Heart left ventricle (tissue), 16 donors: ENCODE data around the gene SLAMF8. TPM values are rescaled to one million over a fixed set of nuclear protein-coding genes. Genes with fewer than 3 reads are reported as not detected.
A peak's percentile ranks its signal among the peaks of the same experiment; 100 is the strongest.

Source experiments
- ATAC-seq, 4 donors: fragments of 200-7000 bp; cut with Tn5 transposase; one replicate each; pipeline ENCODE4 v1.9.1; 2020 to 2022; ENCODE audit warnings: moderate library complexity in 4 of 4, mild to moderate bottlenecking in 3 of 4, moderate number of reproducible peaks in 1 of 4
- DNase-seq, 5 donors: peaks; one replicate each; pipeline ENCODE4 v3.0.0-alpha.2; 2020
- H3K27ac ChIP-seq, 12 donors: fragments of 200-600 bp; sonication (generic) in 4 of 12; one replicate each; pipeline versions ENCODE4 v1.5.0 to v1.8.0; 2016 to 2022; ENCODE audit warnings: mild to moderate bottlenecking in 2 of 12
- H3K27me3 ChIP-seq, 9 donors: fragments of 200-600 bp; sonication (generic) in 2 of 9; one replicate each; pipeline versions ENCODE4 v1.5.1 to v1.8.0; 2016 to 2022; ENCODE audit warnings: mild to moderate bottlenecking in 3 of 9
- H3K36me3 ChIP-seq, 9 donors: fragments of 200-600 bp; sonication (generic) in 2 of 9; one replicate each; pipeline versions ENCODE4 v1.5.0 to v1.8.0; 2018 to 2022; ENCODE audit warnings: mild to moderate bottlenecking in 2 of 9
- H3K4me1 ChIP-seq, 12 donors: fragments of 200-600 bp; sonication (generic) in 4 of 12; one replicate each; pipeline versions ENCODE4 v1.5.0 to v1.8.0; 2016 to 2022; ENCODE audit warnings: mild to moderate bottlenecking in 3 of 12
- H3K4me3 ChIP-seq, 12 donors: fragments of 200-600 bp; sonication (generic) in 4 of 12; one replicate each; pipeline versions ENCODE4 v1.5.0 to v1.8.0; 2017 to 2022; ENCODE audit warnings: mild to moderate bottlenecking in 9 of 12, moderate library complexity in 4 of 12
- H3K9me3 ChIP-seq, 12 donors: fragments of 200-600 bp; sonication (generic) in 4 of 12; one replicate each; pipeline versions ENCODE4 v1.5.0 to v1.8.0; 2016 to 2022; ENCODE audit warnings: mild to moderate bottlenecking in 1 of 12
- CTCF ChIP-seq, 12 donors: fragments of 200-600 bp; sonication (generic) in 4 of 12; IDR thresholded peaks; one replicate each; pipeline versions ENCODE4 v1.5.0 to v1.8.0; 2018 to 2022; ENCODE audit warnings: antibody characterized with exemption in 12 of 12, mild to moderate bottlenecking in 5 of 12
- POLR2A ChIP-seq, 2 donors: fragments of 450-650 bp; IDR thresholded peaks; one replicate each; pipeline ENCODE4 v1.6.1; 2017; ENCODE audit warnings: antibody characterized with exemption in 2 of 2, mild to moderate bottlenecking in 2 of 2, moderate library complexity in 2 of 2
- WGBS, 4 donors: extraction: QIAGEN DNeasy Blood & Tissue Kit in 2 of 4; methylation state at CpG; one replicate each; pipeline versions ENCODE4 v1.1.5 to v1.1.7; 2013 to 2018; 5-methylcytosine and 5-hydroxymethylcytosine counted together
- intact Hi-C, 10 donors: fragments of 100-400 bp; cut with DNase I; formaldehyde crosslinking; loops; one replicate each; pipeline versions ENCODE4 v1.11.1 to v1.14.2; 2022
- polyA plus RNA-seq, 2 donors: library from polyadenylated mRNA; stranded (reverse); fragments of 200-250 nt; gene quantifications; one replicate each; pipeline ENCODE4 v1.2.3, GENCODE V29; 2013
- total RNA-seq, 9 donors: library from RNA; depleted of rRNA in 2 of 9; stranded (reverse); fragments of >200 nt in 2 of 9; fragmentation: NEBNext Ultra II Directional in 3 of 9; extraction: Animal tissue kit (Norgen Biotek cat#: 25700) in 3 of 9; gene quantifications; one replicate each; pipeline versions ENCODE4 v1.1.0 to v1.2.4, GENCODE V29; 2016 to 2023
- donor health status: ischemic (EF 13 %, LVEDD 7.1; RV severe dilation, severe dysfunction).
- donor health status: healthy with polysubstance abuse.
- donor health status: DM: no; HTN: yes; CAD: no.
- donor health status: DM: no; HTN: no; CAD: no.
- donor health status: ischemic (EF 25% LVEDD 6.9; RV normal size, moderate dysfunction).
- donor health status: ischemic (EF 25% LVEDD 5.7; RV mildly dilated, moderate dysfunction).
- donor health status: healthy.
- donor health status: DM: yes; HTN: yes; CAD: no.
- donor health status: ischemic (EF 35%, LVEDD 5.7; RV mildly dilated, moderate dysfunction).
- donor health status: nonischemic (EF 11% LVEDD 7.7; RV severe dilation, severe dysfunction).
- donor health status: DM: yes; HTN: yes; CAD: no.
- donor health status: PGD.
- donor health status: ischemic (EF 29% LVEDD 5.4; RV normal size, mild dysfunction).
- donor health status: nonischemic (EF 23%, LVEDD 6.1; RV moderate dilation, normal function).

SLAMF8 gene
- total and polyA plus RNA-seq, 11 donors: 0.50 to 44.9 (median 1.5) TPM

DNA sequence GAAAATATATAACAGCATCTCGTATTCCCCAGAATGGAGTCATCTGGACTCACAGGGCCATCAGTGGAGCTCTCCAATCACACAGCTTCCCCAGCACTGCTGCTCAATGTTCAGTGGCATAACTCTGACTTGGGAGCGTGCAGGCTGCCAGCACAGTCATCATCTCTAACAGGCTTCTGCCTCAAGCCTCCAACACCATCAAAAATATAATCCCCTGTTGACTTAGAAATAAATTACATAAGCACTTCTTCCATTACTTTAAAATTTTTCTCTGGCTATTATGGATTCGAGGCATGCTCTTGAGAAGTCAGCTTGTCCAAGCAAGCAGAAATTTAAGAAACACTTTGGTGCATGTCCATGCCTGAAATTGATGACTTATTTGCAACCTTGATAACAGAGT lies 39.7 kb upstream of the SLAMF8 start:
- no peaks in the 10 kb centered on the region for H3K9me3 ChIP-seq
- ATAC-seq (no peak), DNase-seq (no peak)
- H3K36me3 ChIP-seq: no peaks in the 10 kb centered on the region
- 63 to 72% (median 66%) methylated on average over 3 of the region's 3 CpGs for WGBS, 4 donors
- no peak for TF ChIP-seq CTCF (IDR thresholded peaks at IDR 0.05)
- TF ChIP-seq POLR2A (IDR thresholded peaks at IDR 0.05): no peak
- H3K27me3 ChIP-seq: peaks cover 0 to 7% (median 0%) of the 10 kb centered on the region in 9 donors
- intact Hi-C loops: loop anchor here in 1 of 10 donors (10.0 kb wide), 1 partner anchor 218 kb away; no protein-coding TSS in a partner anchor
- peaks cover 0 to 3% (median 0%) of the 10 kb centered on the region in 12 donors for H3K4me1 ChIP-seq
- H3K4me3 ChIP-seq: no peak overlapping the region
- no peak overlapping the region for H3K27ac ChIP-seq

DNA sequence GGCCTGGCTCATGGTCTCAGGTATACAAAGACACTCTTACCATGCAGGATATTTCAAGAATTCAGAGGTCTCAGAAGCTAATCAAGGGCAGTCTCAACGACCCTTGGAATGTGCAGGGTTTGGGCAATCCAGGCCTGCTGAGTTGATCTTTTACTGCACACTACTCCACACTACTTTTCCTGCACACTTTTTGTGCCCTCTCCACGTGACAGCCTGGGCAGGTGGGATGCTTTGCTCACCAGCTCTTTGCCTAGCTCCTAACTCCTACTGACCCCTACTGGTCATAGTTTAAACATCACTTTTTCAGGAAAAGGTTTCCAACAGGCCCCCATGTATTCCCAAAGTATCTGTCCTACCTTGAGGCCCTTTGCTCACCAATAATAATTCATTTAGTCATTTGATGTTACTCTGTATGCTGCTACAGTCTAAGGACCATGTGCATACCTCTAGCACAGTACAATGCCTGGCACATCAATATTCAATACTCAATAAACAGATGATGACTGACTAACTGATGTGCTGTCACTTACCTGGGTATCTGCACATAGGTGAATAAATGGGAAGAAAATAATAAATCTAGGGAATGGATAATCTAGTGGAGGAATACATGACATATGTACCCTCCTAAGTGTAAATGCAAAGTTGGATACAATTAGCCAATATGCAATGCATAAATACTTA lies 36.3 kb upstream of the SLAMF8 start:
- no peak overlapping the region for H3K27ac ChIP-seq
- 8 to 18% (median 13%) methylated on average over 2 of the region's 2 CpGs for WGBS, 4 donors
- intact Hi-C loops: loop anchor here in 2 of 10 donors (10.0 kb wide), 3 partner anchors 214 to 626 kb away; no protein-coding TSS in a partner anchor
- DNase-seq (no peak), ATAC-seq (peak in 1 of 4 donors; percentile 44)
- no peaks in the 10 kb centered on the region for H3K36me3 ChIP-seq
- peaks cover 0 to 24% (median 0%) of the 10 kb centered on the region in 9 donors for H3K27me3 ChIP-seq
- no peak overlapping the region for H3K4me3 ChIP-seq
- no peak for TF ChIP-seq POLR2A (IDR thresholded peaks at IDR 0.05)
- TF ChIP-seq CTCF (IDR thresholded peaks at IDR 0.05): peak; percentile 34 to 65 (median 54)
- no peaks in the 10 kb centered on the region for H3K4me1 ChIP-seq
- H3K9me3 ChIP-seq: no peaks in the 10 kb centered on the region

DNA sequence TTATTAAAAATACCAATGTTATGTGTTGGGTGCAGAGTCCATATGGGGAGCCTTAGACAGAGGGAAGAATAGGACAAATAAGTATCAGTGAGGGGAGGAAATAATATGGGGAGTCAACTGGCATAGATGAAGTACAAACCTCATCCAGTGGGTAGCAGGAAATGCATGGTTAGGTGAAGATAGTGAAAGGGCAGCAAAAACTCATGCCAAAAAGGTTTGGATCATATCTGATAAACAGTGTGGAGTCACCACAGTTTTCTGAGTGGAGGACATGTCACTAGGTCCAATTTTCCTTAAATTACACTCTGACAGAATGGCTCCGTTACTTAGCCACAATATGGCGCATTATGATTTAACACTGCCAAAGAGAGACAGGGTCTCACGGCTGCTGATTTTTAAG lies 35.6 kb upstream of the SLAMF8 start:
- Histone ChIP-seq H3K9me3 (no peaks in the 10 kb centered on the region), H3K4me1 (no peaks in the 10 kb centered on the region), H3K27me3 (peaks cover 0 to 30% (median 0%) of the 10 kb centered on the region in 9 donors), H3K27ac (no peak overlapping the region), H3K36me3 (no peaks in the 10 kb centered on the region), H3K4me3 (no peak overlapping the region)
- intact Hi-C loops: loop anchor here in 2 of 10 donors (10.0 kb wide), 3 partner anchors 214 to 626 kb away; no protein-coding TSS in a partner anchor
- TF ChIP-seq CTCF (IDR thresholded peaks at IDR 0.05): no peak
- TF ChIP-seq POLR2A (IDR thresholded peaks at IDR 0.05): no peak
- no peak for DNase-seq
- 66 to 71% (median 70%) methylated on average over 3 of the region's 3 CpGs for WGBS, 4 donors
- ATAC-seq: no peak

GRCh38 chr1:159791461-159791860 lies 35.2 kb upstream of the SLAMF8 start:
- Histone ChIP-seq H3K36me3 (no peaks in the 10 kb centered on the region), H3K4me1 (no peaks in the 10 kb centered on the region), H3K9me3 (no peaks in the 10 kb centered on the region), H3K27ac (no peak overlapping the region), H3K27me3 (peaks cover 0 to 30% (median 0%) of the 10 kb centered on the region in 9 donors), H3K4me3 (no peak overlapping the region)
- TF ChIP-seq POLR2A (IDR thresholded peaks at IDR 0.05) (no peak), CTCF (IDR thresholded peaks at IDR 0.05) (no peak)
- DNase-seq (no peak), ATAC-seq (no peak)
- WGBS, 4 donors: 14 to 30% (median 22%) methylated on average over 3 of the region's 3 CpGs
- intact Hi-C loops: loop anchor here in 2 of 10 donors (10.0 kb wide), 3 partner anchors 213 to 627 kb away; no protein-coding TSS in a partner anchor
